Tongue (tissue), 2 donors: ENCODE results near the gene CRNKL1. TPM values are rescaled to one million over a fixed set of nuclear protein-coding genes. Genes with fewer than 3 reads are reported as not detected.
"Not testable (repeated sequence)": the region's sequence is repeated elsewhere in the genome, so short reads cannot be mapped to it uniquely, and the experiment has no call there.

ENCODE experiments used
- DNase-seq: peaks from one replicate; pipeline ENCODE4 v3.0.0-alpha.2; 2015
- total RNA-seq: library from RNA; depleted of rRNA; stranded (reverse); fragments of >200 nt; gene quantifications from one replicate; pipeline ENCODE4 v1.2.3, GENCODE V29; 2014

The CRNKL1 gene
- total RNA-seq, 1 donor from 2014 or later, result 41.9 TPM

DNA sequence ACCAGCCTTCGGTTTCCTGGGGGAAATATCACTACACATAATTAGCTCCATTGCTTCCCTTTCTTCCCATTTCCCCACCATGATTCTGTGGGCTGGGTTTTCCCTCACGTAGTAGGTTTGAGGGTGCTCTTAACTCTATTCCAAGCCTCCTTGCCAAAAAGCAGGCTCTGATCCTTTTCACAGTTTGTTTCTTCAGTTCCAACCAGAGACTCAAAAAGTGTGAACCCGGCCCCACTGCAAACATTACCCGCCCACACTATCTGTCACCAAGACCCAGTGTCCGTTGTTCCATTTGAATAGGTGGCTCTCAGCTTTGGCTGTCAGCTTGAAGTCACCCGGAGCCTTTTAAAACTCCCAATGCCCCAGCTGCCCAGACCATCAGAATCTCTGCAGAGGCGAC lies 46.9 kb downstream of the CRNKL1 start:
- no peak for DNase-seq

GRCh38 chr20:20003955-20004322 lies 48.3 kb downstream of the CRNKL1 start:
- not testable (repeated sequence) for DNase-seq

- DNase-seq, result peak; percentile 67
These were observed 49.0 kb downstream of the CRNKL1 start for GRCh38 chr20:20003031-20003954.

- no peak for DNase-seq
These were observed 49.9 kb downstream of the CRNKL1 start for GRCh38 chr20:20002101-20002998.

- DNase-seq, result no peak
These were observed 51.9 kb downstream of the CRNKL1 start for GRCh38 chr20:20000211-20000968.

- no peak for DNase-seq
These were observed 53.1 kb downstream of the CRNKL1 start for GRCh38 chr20:19998990-19999705.

GRCh38 chr20:19996917-19997316 lies 55.3 kb downstream of the CRNKL1 start:
- DNase-seq, result peak; percentile 83

DNA sequence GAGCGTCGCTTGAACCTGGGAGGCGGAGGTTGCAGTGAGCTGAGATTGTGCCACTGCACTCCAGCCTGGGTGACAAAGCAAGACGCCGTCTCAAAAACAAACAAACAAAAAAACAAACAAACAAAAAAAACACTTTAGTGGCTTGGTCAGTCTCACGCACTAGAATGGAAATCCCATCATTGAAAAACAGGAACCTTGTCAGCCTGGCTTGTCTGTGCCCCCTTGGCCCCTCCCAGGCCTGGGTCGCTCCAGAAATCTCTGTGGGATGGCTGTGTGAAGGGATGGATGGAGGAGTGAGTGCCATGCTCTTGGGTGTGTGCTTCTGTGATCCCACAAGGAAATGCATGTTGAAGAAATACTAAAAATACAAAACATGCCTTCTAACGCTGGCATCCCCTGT lies 56.0 kb downstream of the CRNKL1 start:
- no peak for DNase-seq

DNA sequence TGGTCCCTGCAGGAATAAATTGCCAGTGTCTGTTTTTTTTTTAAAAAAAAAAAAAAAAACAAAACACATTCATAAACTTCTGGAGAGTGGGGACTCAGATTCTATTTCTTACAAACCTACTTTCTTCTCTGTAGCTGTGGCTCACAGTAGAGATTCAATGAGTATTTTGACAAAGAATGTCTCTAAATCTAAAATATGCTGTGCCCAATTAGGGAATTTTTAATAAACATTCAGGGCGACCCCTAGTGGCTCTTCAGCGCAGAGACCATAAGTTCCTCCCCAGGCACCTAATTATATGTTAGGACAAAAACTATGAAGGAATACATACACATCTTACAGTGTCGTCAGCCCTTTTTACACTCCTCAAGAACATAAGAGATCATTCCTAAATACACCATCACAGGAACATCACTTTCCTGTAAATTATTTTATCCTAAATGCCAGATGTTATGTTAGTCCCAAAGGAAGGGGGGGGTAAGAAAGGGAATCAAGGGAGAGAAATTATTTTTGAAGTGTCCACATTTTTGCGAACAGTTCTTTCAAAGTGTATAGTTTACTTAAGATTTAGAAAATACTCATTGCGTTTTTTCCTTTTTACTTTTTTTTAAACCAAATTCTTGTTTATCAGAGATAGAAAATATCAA lies 56.9 kb downstream of the CRNKL1 start:
- DNase-seq, result peak; percentile 89

DNA sequence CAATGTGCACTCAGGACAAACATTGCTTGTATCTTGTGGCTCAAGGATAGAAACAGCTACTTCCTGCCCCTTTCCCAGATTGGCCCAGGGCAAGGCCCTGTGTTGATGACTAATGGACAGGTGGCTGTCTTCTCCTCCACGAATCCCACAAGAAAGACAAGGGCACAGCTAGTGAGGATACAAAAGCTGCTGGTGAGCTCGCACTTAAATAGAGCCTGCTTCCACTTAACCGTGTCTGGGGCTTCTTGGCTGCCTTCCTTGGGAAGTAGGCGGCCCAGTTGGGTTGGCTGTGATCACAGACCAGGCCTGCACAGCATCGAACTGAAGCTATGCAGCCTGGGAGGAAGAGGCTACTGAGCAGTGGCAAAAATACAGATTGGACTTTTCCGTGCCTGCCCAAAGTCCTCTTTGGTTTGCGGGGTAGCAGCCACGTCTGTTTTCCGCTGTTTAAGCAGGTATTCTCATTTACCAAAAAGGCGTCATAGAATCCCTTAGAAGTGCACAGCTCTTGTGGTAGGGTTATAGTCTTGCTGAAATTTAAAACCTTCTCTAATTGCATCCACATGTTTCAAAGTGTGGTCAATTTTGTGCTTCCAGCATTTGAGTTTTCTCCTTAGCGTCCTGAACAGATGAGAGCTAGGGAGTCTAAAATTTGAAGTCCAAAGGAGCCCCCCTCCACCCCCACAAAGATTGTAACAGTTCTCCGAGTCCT lies 58.2 kb downstream of the CRNKL1 start:
- DNase-seq, result peak; percentile 68

DNA sequence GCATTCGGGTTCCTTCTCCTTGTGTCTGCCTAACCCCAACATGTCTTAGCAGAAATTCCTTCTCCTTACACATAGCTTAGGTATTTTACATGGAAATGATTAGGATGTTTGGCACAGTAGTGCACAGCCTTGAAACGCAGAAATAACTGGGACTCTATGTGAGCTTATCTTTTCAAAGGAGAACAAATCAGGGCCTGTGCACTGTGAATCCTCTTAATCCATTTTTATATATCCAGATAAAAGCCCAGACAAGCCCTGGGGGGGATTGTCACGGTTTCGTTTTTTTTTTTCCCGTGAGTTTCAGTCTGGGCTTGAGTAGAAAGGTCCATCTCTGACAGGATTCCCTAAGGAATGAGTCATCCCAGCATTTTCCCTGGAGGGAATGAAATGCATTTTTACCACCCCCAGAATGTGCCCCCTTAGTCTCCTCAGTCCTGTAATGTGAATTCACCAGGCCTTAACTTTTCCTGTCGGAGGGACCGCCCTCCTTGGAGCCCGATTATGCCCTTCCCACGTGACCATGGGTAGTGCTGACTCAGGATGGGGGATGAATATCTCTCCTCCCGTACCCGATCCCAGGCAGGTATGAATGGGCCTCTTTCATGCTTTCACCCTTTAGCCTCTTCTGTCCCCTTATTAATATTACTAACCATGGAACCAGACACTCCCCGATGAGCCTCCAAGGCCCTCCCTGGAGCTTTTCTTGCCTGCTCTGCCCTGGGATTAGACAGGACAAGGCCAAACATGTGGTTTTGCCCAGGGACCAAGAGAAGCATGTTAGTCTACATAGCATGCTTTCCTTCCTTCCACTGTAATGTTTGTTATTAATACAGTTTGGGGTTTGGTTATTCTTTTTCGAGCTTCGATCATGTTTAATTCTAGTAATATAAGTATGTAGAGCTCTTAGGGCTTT lies 59.0 kb downstream of the CRNKL1 start:
- peak; percentile 64 for DNase-seq

GRCh38 chr20:19991854-19992253 lies 60.4 kb downstream of the CRNKL1 start:
- DNase-seq, result no peak

DNA sequence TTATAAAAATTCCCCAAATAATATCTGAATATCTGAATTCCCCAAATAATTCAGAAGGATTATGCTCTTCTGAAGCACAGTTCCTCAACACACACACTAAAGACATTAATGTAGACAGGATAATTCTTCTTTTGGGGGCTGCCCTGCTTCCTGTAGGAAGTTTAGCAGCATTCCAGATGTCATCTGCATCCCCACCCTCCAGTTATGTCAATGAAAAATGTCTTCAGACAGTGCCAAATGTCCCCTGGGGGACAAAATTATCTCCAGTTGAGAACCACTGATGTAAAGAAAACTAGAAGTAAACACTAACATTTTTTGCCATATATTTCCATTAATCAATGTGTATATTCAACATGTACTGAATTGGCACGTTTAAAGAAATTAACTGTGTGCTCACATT lies 61.0 kb downstream of the CRNKL1 start:
- no peak for DNase-seq

DNA sequence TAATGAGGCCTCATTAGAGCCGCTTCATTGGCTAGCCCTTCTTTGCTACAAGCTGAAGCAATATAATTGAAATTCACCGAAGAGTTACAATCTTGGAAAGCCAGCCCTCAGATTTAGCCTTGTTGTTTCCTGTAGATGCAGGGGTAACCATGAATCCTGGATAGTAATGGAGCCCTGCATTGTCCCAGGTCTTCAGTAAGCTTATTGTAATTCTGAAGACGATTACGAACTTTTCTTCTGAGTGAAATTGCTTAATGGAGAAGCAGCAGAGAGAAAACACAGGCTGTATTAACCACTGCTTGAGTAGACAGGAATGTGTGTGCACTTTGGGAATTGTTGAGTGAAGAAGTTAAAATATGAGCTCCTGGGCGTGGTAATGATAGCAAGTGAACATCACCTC lies 61.4 kb downstream of the CRNKL1 start:
- DNase-seq, result no peak

DNA sequence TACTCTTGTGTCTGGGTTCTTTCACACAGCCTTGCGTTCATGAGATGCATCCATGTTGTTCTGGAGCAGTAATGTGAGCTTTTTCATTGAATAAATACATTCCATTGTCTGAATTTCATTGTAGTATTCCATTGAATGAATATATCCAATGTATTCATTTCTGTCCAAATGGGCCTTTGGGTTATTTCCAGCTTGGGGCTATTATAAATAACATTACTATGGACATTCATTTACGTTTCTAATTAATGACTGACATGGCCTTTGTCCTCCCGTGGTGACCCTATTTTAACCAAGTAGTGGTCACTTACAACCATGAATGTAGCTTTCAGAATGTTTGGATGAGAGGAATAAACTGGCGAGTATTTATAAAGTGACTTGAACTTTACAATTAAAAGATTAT lies 65.2 kb downstream of the CRNKL1 start:
- DNase-seq, result no peak

DNA sequence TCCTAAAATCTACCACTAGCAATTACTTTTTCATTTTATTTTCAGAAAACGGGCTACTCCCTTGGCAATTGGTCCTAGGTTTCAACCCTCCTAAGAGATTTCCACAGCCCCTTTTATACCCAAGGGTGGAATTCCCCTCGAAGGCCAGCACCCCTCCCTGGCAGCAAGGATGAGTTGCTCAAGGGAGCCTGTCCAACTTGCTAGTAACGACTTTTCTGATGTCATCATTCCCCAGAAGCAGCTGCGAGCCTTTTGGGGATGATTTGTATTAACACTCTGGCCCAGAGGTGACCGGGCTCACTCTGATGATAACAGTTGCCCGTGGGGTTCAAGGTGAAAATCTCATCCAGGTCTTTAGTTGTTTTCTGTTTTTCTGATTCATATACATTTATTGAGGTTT lies 65.8 kb downstream of the CRNKL1 start:
- DNase-seq, result no peak
